Ovary (tissue), 9 donors: Measurements from ENCODE around the gene ANKZF1. TPM values are rescaled to one million over a fixed set of nuclear protein-coding genes. Genes with fewer than 3 reads are reported as not detected.

Source experiments
- DNase-seq, 5 donors: peaks; one replicate each; pipeline ENCODE4 v3.0.0-alpha.2; 2019 to 2020
- H3K27ac ChIP-seq, 2 donors: fragments of 200-600 bp; one replicate each; pipeline versions ENCODE4 v1.5.1 to v1.8.0; 2019 to 2022
- H3K27me3 ChIP-seq: fragments of 200-600 bp; one replicate; pipeline ENCODE4 v1.8.0; 2022
- H3K36me3 ChIP-seq: fragments of 200-600 bp; sonication (generic); one replicate; pipeline ENCODE4 v1.5.1; 2019
- H3K4me1 ChIP-seq: one replicate; pipeline ENCODE4 v1.8.1; 2013; ENCODE audit warnings: mild to moderate bottlenecking, moderate library complexity; ENCODE audit not compliant: insufficient read depth
- H3K4me3 ChIP-seq: fragments of 200-600 bp; sonication (generic); one replicate; pipeline ENCODE4 v1.5.1; 2017
- H3K9me3 ChIP-seq, 2 donors: fragments of 200-600 bp in 1 of 2; sonication (generic) in 1 of 2; one replicate each; pipeline versions ENCODE4 v1.5.1 to v1.8.1; 2013 to 2019; ENCODE audit warnings: mild to moderate bottlenecking in 1 of 2, moderate library complexity in 1 of 2
- CTCF ChIP-seq, 3 donors: fragments of 450-650 bp in 2 of 3; fragments of 200-600 bp in 1 of 3; IDR thresholded peaks; one replicate each; pipeline versions ENCODE4 v1.5.1 to v1.8.0; 2016 to 2022; ENCODE audit warnings: antibody characterized with exemption in 3 of 3, mild to moderate bottlenecking in 1 of 3
- EP300 ChIP-seq: sonication (generic); formaldehyde crosslinking; IDR thresholded peaks from one replicate; pipeline ENCODE4 v1.6.1; 2017; ENCODE audit warnings: antibody characterized with exemption
- POLR2A ChIP-seq: fragments of 450-650 bp; IDR thresholded peaks from one replicate; pipeline ENCODE4 v1.6.1; 2017; ENCODE audit warnings: antibody characterized with exemption, mild to moderate bottlenecking, moderate library complexity
- WGBS, 3 donors: extraction: QIAGEN DNeasy Blood & Tissue Kit in 1 of 3; methylation state at CpG; one replicate each; pipeline versions ENCODE4 v1.1.5 to v1.1.7; 2013 to 2017; 5-methylcytosine and 5-hydroxymethylcytosine counted together
- intact Hi-C, 4 donors: fragments of 100-400 bp; cut with DNase I; formaldehyde crosslinking; loops; one replicate each; pipeline versions ENCODE4 v1.11.0 to v1.15.1; 2022 to 2023
- polyA plus RNA-seq, 2 donors: library from polyadenylated mRNA; stranded (reverse); fragments of 200-250 nt in 1 of 2; fragments of 350-450 nt in 1 of 2; fragmentation: Illumina TruSeq in 1 of 2; extraction: RNeasy Lipid Tissue Mini Kit (QIAGEN cat#74804) in 1 of 2; gene quantifications; one replicate each; pipeline ENCODE4 v1.2.3, GENCODE V29; 2013 to 2014
- total RNA-seq, 7 donors: library from RNA; depleted of rRNA in 2 of 7; stranded (reverse); fragments of >200 nt in 2 of 7; fragmentation: NEBNext Ultra II Directional in 3 of 7; extraction: Animal tissue kit (Norgen Biotek cat#: 25700) in 3 of 7; gene quantifications; one replicate each; pipeline versions ENCODE4 v1.1.0 to v1.2.4, GENCODE V29; 2016 to 2023
- donor health status: DM: no; HTN: no; CAD: no; lungs with moderate emphysema.
- donor health status: DM: no; HTN: no; CAD: no.
- donor health status: Bipolar disorder and iron deficiency.
- donor health status: DM: yes; HTN: yes; CAD: no.
- donor health status: DM: no; HTN: no; CAD: no.
- donor health status: DM: yes; HTN: yes; CAD: no.

Gene ANKZF1
- total and polyA plus RNA-seq, 9 donors = 33.1 to 60.2 (median 39.0) TPM

DNA sequence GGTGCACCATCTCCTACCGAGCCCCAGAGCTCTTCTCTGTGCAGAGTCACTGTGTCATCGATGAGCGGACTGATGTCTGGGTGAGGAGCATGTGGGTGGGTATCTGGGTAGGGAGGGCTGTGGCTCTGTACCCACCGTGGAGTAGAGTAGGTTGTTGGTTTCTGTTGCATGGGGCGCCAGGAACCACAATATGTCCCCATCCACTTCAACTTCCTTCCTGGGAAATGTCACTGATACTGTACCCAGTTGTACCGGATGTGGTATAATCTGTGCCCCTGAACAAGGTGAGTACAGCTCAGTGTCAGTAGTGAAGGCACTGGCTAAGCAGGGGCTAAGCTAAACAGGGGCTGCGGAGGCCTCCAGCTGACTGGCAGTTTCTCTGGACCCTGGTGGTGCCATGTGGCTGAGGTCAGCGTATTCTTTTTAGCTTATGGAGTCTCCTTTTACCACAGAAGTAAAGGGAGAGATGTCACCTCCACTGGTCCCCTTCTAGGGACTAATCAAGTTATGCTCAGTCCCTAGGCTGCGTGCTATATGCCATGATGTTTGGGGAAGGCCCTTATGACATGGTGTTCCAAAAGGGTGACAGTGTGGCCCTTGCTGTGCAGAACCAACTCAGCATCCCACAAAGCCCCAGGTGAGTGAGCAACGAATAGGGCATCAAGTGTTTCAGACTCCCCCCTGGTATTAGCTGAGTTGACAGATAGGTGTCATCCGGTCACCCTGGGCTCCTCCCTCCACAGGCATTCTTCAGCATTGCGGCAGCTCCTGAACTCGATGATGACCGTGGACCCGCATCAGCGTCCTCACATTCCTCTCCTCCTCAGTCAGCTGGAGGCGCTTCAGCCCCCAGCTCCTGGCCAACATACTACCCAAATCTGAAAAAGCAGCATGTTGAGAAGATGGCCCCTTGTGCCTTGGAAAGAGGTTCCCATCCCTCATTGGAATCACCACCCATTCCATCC lies 18.4 kb downstream of the ANKZF1 start:
- Histone ChIP-seq H3K9me3 (no peaks in the 10 kb centered on the region), H3K4me1 (peaks cover 23% of the 10 kb centered on the region), H3K27ac (no peak overlapping the region), H3K36me3 (no peaks in the 10 kb centered on the region), H3K4me3 (no peak overlapping the region), H3K27me3 (no peaks in the 10 kb centered on the region)
- no peak for TF ChIP-seq CTCF (IDR thresholded peaks at IDR 0.05)
- TF ChIP-seq POLR2A = no peak
- no peak for TF ChIP-seq EP300
- intact Hi-C loops = loop anchor here in 1 of 4 donors (10.0 kb wide), 1 partner anchor 47 kb away; no protein-coding TSS in a partner anchor
- no peak for DNase-seq
- WGBS, 3 donors = 85 to 91% (median 89%) methylated on average over 17 of the region's 17 CpGs

GRCh38 chr2:219248845-219249202 lies 19.2 kb downstream of the ANKZF1 start:
- Histone ChIP-seq H3K36me3 (no peaks in the 10 kb centered on the region), H3K27ac (peak overlapping the region in 1 of 2 donors; percentile 71), H3K4me3 (no peak overlapping the region), H3K27me3 (no peaks in the 10 kb centered on the region), H3K9me3 (no peaks in the 10 kb centered on the region), H3K4me1 (peaks cover 23% of the 10 kb centered on the region)
- intact Hi-C loops = loop anchor here in 1 of 4 donors (10.0 kb wide), 1 partner anchor 46 kb away; no protein-coding TSS in a partner anchor
- 66 to 79% (median 73%) methylated on average over 2 of the region's 2 CpGs for WGBS, 3 donors
- DNase-seq = no peak
- TF ChIP-seq CTCF (IDR thresholded peaks at IDR 0.05) (no peak), POLR2A (no peak), EP300 (no peak)

DNA sequence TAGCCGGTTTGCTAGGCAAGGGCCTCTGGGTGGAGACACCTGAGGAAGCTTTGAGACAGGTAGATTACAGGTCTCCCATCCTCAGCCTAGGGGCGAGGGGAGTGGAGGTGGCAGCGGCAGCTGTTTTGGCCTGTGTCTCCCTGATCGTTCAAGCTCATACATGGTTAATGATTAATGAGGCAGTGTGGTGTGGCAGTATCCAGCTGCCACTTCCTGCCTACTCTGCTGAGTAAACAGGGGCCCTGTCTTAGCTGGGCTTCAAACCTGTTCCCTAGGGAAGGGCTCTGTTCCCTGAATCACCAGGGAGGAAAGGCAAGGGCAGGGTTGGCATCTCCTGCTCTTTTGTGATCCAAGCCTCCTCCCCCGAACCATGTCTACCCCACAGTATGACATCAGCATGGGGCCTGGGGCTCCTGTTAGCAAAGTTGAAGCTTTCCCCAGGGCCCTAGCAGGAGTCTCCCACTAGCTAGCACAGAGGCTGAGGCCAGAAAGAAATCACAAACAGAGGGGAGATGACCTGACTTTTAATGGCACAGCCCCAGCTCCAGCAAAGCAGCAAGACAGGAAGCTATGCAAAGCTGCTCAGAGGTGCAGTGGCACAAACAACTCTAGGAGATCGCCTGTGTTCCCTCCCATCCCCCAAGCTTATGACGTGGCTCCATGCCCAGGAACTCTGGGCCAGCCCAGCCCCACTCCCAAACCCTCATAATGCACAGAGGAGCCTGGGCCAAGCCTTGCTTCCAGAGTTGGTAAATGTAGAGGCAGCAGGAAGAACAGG lies 19.8 kb downstream of the ANKZF1 start:
- peak; percentile 63 to 80 (median 73) for DNase-seq
- Histone ChIP-seq H3K27ac (peak overlapping the region in 1 of 2 donors; percentile 71), H3K27me3 (no peaks in the 10 kb centered on the region), H3K36me3 (no peaks in the 10 kb centered on the region), H3K4me3 (no peak overlapping the region), H3K9me3 (no peaks in the 10 kb centered on the region), H3K4me1 (peaks cover 27% of the 10 kb centered on the region)
- intact Hi-C loops = loop anchor here in 1 of 4 donors (10.0 kb wide), 1 partner anchor 45 kb away; no protein-coding TSS in a partner anchor
- 29 to 33% (median 29%) methylated on average over 7 of the region's 7 CpGs for WGBS, 3 donors
- TF ChIP-seq CTCF (IDR thresholded peaks at IDR 0.05) (no peak), EP300 (no peak), POLR2A (no peak)

- Histone ChIP-seq H3K4me3 (no peak overlapping the region), H3K27ac (peak overlapping the region in 1 of 2 donors; percentile 71), H3K4me1 (peaks cover 26% of the 10 kb centered on the region), H3K9me3 (no peaks in the 10 kb centered on the region), H3K36me3 (no peaks in the 10 kb centered on the region), H3K27me3 (no peaks in the 10 kb centered on the region)
- TF ChIP-seq CTCF (IDR thresholded peaks at IDR 0.05) = no peak
- no peak for TF ChIP-seq EP300
- no peak for TF ChIP-seq POLR2A
- no peak for DNase-seq
- WGBS, 3 donors = 80 to 88% (median 82%) methylated on average over 22 of the region's 22 CpGs
- intact Hi-C loops = no loop called here
Observed at GRCh38 chr2:219250049-219250781, 20.6 kb downstream of the ANKZF1 start.
